A673 (cell line): ENCODE measurements around the gene CEMIP.

Source experiments
- CTCF ChIP-seq: fragments of 300-800, 200-600 bp; sonication (generic); conservative IDR thresholded peaks from 2 replicates; pipeline ENCODE4 v1.5.1; 2017; ENCODE audit warnings: low read depth, mild to moderate bottlenecking, antibody characterized with exemption, low read length, moderate library complexity, mixed read lengths
- EZH2 ChIP-seq: fragments of 200-600 bp; sonication (generic); IDR thresholded peaks from 2 replicates; pipeline ENCODE4 v1.6.1; 2017; ENCODE audit warnings: borderline replicate concordance, low read depth, mild to moderate bottlenecking, mixed read lengths, antibody characterized with exemption, low read length; ENCODE audit not compliant: poor library complexity, severe bottlenecking

GRCh38 chr15:80998251-80998650, 219.1 kb downstream of the CEMIP start:
- TF ChIP-seq CTCF (no peak), EZH2 (no peak)
